GM21447 (cell line): ENCODE data around the gene TNFRSF1B.
A peak's percentile ranks its signal among the peaks of the same experiment; 100 is the strongest.

ENCODE experiments used
- ATAC-seq: cut with Tn5 transposase; IDR thresholded peaks from one replicate; pipeline ENCODE4 v1.9.1; 2021; ENCODE audit not compliant: unreplicated experiment

TNFRSF1B gene

GRCh38 chr1:12166834-12167492, at the start of gene TNFRSF1B:
TNFRSF1B (plus strand) TSS chr1:12166991; CDS start chr1:12167092, 101 bp downstream.
- ATAC-seq = peak; percentile 42

DNA sequence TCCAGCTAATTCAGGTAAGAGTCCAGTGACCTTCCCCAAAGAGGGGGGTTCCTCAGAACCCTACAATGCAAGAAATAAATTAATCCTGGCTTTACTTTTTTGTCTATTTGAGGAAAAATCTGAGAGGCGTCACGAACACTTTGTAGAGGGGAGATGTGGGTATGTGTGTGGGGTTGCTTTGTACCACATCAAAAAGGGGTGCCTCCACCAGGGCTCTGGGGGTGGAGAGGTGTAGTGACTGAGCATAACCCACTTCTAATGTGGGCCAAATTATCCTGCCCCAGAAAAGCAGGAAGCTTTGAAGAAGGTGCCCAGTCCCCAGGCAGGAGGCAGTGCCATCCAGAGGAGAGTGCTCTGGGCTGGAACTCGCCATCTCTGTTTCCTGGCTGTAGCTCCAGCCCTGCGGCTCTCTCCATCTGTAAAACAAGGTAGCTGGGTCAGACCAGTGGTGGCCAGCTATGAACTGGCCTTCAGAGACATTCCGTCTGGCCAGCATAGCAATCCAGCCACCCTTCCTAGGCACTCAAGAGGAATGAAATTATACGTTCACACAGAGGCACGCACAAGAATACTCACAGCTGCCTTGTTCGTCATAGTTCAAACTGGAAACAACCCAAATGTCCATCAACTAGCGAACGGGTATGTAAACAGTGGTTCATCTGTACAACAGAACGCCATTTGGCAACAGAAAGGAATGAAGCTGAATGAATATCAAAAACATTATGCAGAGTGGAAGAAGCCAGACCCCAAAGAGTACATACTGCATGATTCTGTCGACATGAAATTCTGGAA, 45.4 kb upstream of the TNFRSF1B start:
- no peak for ATAC-seq

GRCh38 chr1:12123172-12123571, 43.6 kb upstream of the TNFRSF1B start:
- no peak for ATAC-seq

DNA sequence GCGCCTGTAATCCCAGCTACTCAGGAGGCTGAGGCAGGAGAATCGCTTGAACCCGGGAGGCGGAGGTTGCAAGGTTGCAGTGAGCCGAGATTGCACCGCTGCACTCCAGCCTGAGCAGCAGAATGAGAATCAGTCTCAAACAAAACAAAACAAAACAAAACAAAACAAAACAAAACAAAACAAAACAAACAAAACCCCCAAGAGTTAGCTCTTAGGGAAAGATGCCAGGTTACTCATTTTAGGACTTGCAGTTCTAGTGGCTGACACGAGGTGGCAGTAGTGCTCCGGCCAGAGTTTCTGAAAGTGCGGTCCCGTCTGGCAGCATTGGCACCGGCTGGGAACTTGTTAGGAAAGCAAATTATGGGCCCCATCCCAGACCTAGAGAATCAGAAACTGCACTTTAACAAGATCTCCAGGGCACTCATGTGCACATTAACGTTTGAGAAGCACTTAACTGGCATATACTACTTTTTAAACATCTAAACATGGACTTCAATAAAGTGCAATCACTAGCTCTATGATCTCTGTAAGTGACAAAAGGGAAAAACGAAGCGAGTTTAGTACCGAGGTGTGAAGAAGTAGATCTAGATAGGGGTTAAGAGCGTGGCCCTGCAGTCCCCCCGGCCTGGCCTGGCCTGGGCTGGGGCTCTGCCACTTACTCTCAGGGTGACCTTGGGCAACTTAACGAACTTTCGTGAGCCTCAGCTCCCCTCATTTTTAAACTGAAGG, 41.9 kb upstream of the TNFRSF1B start:
- ATAC-seq = no peak

DNA sequence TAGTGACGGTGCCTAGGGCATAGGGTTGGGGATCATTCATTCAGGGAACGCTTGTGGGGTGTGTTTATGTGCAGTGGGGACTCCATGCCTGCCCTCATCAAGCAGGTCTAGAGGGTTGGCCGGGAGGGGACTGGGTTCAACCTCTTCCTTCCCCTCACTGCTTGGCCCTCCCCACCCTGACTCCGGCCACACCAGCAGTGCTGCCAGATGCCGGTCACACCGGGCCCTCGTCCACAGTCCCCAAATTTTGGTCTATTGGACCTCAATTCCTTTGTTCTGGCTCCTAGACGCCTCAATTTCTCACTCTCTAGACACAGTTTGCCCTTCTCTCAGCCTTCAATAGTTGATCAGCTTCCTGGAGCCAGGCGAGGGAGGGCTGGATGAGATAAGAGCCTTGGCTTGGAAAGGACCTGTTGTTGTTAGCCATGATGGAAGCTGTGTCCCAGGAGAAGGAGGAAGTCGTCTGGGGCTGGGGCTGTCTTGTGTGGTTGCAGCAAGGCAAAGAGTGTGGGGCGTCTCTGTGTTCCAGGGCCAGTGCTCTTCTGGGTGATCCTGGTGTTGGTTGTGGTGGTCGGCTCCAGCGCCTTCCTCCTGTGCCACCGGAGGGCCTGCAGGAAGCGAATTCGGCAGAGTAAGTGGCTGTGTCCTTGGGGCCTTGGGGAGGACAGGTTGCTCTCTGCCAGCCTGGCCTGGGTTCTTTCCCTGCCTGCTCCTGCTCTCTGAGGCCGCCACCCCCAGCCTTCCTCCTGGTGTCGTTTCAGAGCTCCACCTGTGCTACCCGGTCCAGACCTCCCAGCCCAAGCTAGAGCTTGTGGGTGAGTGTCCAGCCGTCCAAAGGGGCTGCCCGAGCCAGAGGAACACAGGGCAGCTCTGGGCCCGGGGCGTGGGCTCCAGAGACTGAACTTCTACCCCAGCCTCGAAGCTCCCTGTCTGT, 41.1 kb upstream of the TNFRSF1B start:
- ATAC-seq = no peak

GRCh38 chr1:12126781-12127180, 40.0 kb upstream of the TNFRSF1B start:
- no peak for ATAC-seq

DNA sequence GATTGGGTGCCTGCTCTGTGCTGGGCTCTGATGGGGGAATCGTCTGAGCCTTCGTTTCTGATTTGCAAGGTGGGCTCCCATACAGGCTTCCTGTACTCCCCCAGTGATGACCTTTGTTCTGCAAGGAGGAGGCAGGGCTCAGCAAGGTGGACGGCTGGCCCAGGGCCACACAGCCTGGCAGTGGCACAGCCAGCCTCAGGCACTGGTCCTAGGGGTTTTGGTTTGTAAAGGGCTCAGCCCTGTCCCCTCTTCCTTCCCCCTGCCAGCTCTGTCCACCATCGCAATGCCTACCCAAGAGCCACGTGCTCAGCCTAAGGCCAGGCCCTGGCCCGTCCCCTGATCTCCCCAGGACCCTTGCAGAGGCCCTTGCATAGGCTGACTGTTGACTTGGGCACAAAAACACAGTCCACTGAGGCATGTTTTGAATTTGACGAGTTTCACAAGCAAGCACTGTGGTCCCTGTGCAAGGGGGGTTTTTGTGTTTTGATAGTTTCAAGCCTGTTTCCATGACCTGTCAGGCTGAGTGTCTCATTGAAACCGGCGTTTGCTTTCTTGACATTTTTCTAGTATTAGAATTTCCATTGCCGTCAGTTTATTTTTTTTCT, 39.5 kb upstream of the TNFRSF1B start:
- ATAC-seq = no peak

DNA sequence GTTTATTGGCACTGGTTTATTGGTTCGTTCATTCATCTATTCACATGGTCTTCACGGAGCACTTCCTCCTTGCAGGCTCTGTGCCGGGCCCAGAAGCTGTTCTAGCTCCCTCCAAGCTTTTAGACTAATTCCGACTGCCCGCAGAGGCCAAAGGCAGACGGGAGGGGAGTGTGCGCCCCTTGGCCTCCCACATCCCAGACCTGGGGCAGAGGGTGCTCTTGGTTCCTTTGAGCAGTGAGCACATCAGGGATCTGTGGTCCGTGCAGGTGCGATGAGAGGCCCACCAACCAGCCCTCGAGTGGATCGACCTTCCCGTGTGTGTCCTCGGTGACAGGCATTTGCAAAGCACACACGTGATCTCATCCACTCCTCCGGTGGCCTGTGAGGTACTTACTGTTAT, 38.7 kb upstream of the TNFRSF1B start:
- no peak for ATAC-seq

- no peak for ATAC-seq
Observed at GRCh38 chr1:12129624-12130023, 37.2 kb upstream of the TNFRSF1B start.

GRCh38 chr1:12130466-12131130, 36.2 kb upstream of the TNFRSF1B start:
- no peak for ATAC-seq

GRCh38 chr1:12132078-12132477, 34.7 kb upstream of the TNFRSF1B start:
- ATAC-seq = no peak

DNA sequence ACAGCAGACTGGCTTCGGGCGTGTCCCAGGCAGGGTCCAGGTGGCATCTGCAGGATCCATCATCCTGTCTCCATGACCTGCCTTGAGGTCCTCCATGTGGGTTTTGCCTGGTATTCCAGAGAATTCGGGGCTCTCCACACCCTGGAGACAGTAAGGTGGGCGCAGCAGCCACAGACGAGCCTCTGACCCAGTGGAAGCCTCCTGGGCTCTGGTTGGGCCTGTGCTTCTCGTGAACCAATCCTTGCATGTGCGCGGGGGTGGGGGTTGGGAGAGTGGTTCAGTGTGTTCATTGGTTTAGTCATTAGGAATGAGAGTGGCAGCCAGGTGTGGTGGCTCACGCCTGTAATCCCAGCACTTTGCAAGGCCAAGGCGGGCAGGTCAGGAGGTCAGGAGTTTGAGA, 32.1 kb upstream of the TNFRSF1B start:
- ATAC-seq = no peak

DNA sequence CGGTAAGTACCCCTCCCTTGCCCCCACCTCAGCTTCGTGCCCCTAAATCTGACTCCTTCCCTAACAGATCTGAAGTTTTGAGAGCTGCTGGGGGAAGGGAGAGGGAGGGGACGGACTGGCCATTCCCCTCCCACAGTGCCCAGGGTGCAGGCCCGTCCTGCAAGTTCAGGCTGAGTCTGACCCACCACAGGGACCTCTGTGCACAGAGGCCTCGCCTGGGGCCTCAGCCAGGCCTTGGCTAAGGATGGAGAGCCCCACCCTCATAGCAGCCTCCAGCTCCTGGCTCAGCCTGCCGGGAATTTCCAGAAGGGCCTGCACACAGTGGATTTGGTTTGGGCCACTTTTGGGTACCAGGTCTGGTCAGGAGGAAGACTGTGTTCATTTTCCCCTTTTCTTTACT, 31.2 kb upstream of the TNFRSF1B start:
- no peak for ATAC-seq

DNA sequence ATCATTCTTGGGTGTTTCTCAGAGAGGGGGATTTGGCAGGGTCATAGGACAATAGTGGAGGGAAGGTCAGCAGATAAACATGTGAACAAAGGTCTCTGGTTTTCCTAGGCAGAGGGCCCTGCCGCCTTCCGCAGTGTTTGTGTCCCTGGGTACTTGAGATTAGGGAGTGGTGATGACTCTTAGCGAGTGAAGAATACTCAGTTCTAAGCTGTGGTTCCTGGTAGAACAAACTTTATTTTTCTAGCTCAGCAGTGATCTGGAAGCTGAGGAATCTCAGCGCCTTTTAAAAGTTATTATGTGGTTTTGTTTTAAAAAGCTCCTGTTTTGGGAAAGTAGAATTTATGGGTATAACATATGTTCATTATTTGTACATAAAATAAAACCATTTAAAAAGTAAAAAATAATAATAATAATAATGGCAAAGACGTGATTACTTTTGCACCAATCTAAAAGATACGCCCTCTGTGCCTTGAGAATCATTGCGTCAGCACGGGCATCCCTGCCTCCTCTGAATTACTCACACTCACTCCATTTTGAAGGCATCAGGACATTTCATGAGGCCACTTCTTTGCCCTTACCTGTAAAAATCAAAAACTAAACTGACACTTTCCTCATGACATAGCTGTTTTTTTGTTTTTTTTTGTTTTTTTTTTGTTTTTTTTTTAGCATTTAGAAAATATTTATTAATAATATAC, 29.7 kb upstream of the TNFRSF1B start:
- ATAC-seq = no peak

DNA sequence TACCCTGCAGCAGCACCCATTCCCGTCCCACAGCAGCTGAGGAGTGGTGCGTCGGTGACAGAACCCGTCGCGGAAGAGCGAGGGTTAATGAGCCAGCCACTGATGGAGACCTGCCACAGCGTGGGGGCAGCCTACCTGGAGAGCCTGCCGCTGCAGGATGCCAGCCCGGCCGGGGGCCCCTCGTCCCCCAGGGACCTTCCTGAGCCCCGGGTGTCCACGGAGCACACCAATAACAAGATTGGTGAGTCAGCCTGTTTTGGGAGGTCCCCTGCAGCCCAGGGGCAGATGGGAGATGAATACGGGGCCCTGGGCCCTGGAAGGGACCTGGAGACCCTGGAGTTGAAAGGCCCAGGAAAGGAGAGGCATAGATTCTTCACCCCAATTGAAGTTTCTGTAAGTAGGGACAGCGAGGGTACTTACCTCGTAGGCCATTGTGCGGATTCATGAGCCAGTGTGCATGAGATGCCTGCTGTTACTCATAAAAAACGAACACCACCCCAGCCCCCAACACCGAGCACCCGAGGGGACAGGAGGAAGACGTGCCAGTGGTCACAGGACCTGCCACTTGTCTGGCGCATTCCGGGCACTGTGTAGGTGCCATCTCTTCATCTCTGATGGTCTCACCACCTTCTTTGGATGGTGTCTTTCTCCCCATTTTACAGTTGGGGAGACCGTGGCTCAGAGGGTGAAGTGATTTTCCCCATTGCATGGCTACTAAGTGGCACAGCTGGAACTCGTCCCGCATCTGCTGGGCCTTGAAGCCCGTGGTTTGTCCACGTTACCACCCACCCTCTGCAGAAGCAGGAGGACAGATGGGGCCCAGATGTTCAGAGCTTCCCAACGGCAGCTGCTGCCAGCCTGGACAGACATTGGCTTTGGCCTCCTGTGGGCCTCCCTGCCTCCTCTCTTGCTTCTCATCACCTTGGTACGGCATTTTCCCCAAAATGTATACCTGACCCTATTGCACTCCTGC, 28.3 kb upstream of the TNFRSF1B start:
- ATAC-seq = no peak

DNA sequence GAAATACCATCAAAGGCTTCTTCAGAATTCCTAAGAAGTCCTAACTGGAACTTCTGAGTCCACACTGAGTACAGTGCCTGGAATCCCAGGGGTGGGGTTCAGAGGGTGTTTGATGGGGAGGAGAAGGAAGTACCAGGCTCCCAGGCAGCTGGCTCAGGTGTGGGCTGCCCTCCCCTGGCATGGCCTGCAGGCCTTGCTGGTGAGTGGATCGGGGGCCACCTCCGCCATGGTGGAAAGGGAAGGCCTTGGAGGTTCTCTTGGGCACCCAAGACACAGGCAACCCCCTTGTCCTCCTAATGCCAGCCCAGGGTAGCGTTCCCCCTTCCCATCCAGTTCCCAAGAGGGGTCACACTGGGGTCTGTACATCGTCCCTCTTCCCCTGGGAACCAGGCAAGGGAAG, 26.8 kb upstream of the TNFRSF1B start:
- no peak for ATAC-seq

DNA sequence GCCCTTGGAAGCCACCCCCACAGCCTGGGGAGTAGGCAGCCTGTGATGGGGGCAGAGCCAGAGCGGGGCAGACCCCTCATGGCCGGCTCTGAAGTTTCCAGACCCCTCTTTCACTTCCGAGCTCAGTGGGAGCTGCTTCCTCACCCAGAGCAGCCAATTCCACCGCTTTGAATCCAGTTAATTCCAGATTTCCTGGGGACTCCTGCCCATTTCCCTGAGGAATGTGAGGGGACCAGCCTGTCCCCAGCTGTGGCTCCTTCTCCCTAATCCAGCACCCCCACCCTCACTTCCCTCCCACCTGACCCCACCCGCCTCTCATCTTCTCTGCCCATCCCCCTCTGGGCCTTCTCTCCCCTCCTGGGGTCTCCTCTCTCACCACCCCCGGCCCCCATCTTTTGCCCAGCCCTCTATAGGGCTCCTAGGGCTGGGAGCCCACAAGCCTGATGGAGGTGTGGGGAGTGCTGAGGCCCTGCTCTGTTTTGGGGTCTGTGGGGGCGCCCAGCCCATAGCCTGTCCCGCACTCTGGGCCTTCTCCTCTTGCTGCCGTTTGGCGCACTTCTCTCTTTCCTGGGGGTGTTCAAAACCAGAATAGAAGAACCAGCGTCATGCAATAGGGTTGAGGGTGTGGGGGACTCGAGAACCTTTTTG, 26.2 kb upstream of the TNFRSF1B start:
- no peak for ATAC-seq
